HG02981 (cell line): ENCODE measurements around the gene ALK.

Source experiments
- ATAC-seq: cut with Tn5 transposase; IDR thresholded peaks from one replicate; pipeline ENCODE4 v1.9.1; 2021; ENCODE audit warnings: mild to moderate bottlenecking, moderate library complexity; ENCODE audit not compliant: unreplicated experiment

The ALK gene

DNA sequence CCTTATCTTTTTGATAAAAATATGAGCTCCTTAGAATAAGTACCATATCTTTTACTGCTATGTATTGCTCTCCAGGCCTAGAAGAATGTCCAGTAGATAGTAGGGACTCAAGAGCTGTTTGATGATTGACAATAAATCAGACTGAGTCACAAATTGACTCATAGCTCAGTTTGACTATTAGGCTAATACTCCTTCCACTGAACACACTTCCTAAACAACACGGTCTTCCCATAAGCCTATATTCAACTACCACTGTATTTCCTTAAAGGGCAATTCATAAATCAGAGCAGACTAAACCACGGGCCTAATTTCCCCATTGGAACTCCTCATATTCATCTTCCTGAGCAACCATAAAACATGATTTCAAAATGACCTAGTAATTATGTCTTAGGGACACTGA is 258.5 kb downstream of the ALK start:
- no peak for ATAC-seq

DNA sequence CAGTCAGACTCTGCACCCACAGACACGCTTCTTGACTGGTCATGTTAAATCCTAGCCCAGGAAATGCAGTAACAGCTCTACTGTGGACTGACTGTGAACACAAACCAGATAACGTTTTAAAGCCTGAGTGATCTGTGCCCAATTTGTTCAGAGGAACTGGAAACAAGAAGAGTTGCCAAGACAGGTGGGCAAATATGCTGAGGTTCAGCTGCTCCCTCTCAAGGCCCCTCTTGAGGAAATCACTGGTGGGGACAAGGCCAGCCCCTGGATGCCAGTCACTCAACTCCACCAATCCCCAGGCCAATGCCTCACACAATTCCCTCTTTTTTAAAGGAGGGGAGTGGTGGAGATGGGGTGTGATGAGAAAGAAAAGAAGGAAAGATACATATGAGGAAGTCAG is 261.2 kb downstream of the ALK start:
- ATAC-seq = no peak

- ATAC-seq = no peak
Measured at GRCh38 chr2:29659178-29659577, 262.2 kb downstream of the ALK start.

DNA sequence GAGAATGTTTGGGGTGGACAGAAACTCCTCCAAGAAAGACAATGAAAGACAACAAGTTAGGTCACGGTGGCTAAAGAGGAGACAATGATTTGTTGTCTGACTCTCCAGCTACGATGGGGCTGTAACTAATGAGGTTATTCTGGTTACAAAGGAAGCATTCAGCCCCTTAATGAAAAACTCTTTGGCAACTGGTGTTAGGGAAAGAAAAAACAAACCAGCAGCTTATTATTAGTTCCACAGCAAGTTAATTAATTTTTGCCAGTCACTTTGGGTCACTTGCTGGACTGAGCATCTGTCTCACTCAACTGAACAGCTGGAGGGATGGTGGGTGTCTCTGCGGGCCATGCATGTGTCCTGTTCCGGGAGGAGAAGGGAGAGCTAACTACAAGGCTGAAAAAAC is 263.7 kb downstream of the ALK start:
- no peak for ATAC-seq

DNA sequence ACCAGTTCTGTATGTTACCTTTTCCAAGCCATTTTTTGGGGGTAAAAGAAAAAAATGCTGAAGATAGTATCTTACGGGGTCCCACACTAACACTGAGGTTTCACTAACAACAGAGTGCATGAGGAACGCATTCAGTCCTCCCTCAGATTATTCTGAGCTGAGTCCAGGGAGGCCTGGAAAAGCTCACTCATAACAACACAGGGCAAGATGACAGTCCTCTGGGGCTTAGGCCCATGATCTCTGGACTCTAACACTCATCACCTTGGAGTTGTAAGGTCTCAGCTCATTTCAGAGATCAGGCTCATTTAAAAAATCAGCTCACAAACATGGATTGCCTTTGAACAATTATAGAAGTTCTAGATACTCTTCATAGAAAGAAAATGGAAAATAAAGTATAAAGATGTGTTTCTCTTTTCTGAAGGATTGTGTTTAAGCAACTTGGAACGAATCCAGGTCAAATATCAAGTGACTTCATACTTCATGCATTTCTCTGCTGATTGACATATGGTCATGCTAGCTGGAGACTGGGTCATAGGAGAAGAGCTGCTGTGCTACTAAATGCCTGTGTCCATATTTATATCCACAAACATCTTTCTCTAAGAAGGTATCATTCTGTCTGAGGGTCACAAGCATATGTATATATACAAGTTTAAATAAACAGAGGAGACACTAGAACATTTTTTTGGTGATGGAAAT is 265.8 kb downstream of the ALK start:
- ATAC-seq = no peak

DNA sequence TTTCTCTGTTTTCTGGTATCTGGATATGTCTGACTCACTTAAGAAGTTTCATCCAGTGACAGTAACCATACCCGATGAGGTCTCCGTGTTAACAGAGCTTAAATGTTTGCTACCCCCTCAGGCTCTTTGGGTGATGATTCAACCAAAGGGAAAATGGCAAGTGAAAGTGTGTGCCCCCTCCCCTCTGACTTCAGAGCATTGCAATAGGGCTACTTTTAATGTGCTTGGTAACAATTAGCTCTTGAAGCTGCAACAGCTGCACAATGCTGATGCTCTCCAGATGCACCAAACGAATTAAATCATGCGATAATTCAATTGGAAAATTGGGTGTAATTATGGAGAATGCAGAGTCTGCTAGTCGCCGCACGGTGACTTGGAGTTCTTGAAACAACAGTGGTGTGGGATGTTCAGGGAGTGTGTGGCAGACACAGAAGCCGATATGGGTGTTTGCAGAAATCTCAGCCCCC is 270.7 kb downstream of the ALK start:
- no peak for ATAC-seq

- ATAC-seq = no peak
Measured at GRCh38 chr2:29644949-29645348, 276.4 kb downstream of the ALK start.

DNA sequence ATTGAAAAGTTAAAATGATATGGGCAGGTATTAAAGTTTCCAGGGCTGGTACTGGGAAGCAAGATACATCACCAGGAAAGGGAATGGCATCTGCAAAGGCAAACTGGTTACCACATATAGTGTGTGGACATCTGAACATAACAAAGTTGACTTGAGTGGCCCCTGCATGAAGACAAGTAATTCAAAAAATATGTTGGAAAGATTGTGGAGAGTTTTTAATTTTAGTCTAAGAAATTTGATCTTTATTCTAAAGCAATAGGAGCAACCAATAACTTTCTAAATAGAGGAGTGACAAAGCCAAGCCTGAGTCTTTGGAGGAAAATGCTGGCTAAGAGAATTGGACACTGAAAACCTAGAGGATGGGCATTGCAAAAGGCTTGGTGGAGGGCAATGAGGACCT is 278.2 kb downstream of the ALK start:
- ATAC-seq = no peak

DNA sequence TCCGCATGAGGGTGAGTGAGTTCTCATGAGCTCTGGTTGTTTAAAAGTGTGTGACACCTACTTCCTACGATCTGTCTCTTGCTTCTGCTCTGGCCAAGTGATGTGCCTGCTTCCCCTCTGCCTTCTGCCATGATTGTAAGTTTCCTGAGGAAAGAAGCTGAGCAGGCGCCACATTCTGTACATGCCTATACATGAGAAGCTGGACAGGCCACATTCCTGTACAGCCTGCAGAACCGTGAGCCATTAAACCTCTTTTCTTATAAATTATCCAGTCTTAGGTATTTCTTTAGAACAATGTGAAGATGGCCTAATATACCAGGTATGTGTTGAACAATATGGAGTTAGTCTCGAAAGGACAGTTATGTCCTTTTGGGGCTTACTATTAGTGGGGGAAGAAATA is 281.0 kb downstream of the ALK start:
- ATAC-seq = no peak

DNA sequence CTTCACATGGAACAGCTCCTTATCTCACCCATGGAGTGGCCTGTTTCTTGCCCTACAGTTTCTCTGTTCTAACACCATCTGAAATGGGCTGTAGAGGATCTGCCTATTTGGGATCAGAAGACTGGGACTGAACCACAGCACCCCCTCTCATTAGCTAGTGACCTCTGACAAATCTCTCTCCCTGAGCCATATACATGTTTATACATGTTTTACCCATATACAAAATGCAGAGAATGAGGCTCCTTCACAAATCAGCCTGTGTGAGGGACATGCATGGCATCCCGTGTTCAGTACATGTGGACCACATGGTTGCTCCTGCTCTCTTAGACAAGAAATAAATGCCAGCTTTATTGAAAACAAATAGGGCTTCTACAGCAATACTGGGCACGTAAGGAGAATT is 282.7 kb downstream of the ALK start:
- no peak for ATAC-seq

DNA sequence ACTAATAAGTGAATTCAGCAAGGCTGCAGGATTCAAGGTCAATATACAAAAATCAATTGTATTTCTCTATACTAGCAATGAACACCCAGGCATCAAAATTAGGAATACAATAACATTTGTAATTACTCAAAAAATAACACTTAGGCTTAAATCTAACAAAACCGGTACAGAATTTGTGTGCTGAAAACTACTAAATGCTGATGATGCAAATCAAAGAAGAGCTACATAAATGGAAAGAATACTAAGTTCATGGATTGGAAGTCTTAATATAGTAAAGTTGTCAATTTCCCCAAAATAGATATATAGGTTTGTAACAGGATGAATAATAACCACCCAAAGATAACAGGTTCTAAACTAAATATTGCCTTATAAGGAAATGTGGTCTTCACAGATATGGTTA is 286.5 kb downstream of the ALK start:
- ATAC-seq = no peak

DNA sequence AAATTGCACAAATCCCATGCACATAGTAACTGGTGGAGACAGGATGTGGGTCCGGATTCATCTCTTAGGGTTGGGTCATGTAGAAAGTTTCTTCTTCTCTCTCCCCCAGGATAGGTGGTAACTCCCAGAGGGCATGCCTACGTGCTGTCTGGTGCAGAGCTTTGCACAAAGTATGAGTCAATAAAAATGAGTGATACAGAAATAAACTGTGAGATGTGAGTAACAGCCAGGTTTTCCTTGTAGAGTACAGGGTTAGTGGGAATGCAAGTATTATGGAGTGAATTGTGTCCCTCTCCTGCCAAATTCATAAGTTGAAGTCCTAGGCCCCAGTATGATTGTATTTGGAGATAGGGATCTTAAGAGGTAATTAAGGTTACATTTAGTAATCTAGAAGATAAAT is 289.4 kb downstream of the ALK start:
- ATAC-seq = no peak

GRCh38 chr2:29629495-29629894 is 291.9 kb downstream of the ALK start:
- no peak for ATAC-seq

GRCh38 chr2:29628862-29629261 is 292.5 kb downstream of the ALK start:
- no peak for ATAC-seq

DNA sequence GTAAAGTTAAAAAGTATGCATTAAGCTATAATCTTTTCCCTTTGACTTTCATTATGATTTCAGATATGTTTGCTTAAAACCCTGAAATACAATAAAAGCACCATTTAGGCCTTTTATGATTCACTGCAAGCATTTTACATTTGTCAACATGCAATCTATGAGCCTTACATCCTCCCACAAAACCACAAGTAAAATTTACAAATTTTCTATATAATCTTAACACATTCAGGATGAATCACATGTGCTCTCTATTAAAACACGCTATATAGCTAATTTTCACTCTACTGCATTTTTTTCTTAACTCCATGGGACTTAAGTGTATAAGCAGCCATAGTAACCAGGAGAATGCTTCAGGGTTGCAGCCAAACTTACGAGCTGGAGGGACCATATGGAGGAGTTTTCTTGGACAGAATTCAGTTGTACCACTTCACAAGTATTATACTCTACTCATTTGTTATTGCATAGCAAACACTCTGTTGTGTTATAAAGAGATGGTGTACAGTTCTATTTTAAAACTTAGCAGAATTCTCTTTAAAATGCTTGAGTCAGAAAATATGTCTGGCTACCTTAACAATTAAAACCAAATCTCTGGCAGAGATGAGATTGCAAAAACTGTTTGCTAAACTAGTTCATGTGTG is 293.2 kb downstream of the ALK start:
- ATAC-seq = no peak

GRCh38 chr2:29627279-29627711 is 294.1 kb downstream of the ALK start:
- ATAC-seq = no peak

DNA sequence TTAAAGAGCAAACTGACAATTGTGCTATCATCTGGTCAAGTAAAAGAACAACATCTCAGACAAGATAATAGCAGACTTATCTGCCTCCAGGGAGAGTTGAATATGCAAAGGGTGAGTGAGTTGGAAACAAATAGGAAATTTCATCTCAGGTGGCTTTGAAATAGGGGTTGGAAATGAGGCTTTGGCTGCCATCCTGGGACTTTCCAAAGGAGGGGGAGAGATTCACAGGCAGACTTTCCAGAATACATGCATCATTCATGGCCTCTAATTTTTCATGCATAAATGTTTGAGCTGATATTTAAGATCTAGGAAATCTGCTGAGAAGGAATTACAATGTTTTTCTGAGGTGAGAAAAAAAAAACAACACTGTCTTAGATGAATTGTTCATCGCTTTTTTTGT is 300.5 kb downstream of the ALK start:
- ATAC-seq = no peak

- ATAC-seq = no peak
Measured at GRCh38 chr2:29619689-29620088, 301.7 kb downstream of the ALK start.

DNA sequence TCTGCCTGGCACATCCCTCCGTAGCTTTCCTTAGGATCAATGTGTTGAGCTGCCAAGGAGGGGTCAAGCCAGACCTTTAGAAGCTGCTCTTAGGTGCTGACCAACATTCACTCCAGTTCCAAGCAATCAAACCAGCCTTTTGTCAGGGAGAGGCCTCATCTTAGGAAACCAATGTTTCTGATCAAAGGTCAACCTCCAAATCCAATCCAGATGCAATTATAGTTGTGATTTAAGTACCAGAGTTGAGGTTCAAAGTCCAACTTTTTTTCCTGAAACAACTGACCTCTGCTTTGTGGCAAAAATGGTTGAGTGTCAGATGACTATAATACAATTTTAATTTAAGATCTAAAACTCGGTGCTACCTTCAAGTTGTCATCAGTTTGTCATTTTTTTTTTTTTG is 303.4 kb downstream of the ALK start:
- no peak for ATAC-seq

DNA sequence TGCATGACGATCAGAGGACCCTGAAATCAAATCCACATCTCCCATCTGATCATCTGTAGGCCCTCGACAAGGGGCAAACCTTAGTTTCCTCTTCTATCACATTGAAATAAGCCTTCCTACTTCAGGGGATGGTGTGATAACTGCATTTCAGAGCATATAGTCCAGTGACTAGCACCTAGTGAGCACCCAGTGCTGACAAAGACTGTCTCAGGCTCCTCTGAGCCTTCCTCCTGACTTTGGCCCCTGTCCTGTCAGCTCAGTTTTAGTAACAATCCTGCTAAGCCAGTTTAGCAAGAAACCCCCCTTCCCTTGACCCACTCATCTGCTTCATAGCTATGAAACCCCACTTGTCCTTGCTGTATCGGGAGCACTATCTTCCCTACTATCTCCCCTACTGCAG is 304.0 kb downstream of the ALK start:
- ATAC-seq = no peak

DNA sequence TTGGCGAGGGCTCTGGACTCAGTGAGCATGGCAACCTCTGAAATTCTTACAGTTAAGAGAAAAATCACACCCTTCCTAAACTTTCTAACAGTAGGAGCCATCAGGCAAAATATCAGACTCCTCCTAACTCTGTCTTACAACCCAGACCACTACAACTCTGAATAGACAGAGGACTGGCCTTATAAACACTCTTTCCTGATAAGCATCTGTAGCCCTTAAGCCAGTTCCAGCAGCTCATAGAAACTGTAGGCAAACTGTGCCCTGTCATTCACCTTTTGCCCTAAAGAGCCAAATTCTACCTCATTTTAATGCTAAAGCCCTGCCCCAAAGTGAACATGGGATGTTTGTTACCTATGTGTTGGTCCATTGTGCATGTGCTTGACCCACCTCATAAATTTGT is 304.8 kb downstream of the ALK start:
- ATAC-seq = no peak

DNA sequence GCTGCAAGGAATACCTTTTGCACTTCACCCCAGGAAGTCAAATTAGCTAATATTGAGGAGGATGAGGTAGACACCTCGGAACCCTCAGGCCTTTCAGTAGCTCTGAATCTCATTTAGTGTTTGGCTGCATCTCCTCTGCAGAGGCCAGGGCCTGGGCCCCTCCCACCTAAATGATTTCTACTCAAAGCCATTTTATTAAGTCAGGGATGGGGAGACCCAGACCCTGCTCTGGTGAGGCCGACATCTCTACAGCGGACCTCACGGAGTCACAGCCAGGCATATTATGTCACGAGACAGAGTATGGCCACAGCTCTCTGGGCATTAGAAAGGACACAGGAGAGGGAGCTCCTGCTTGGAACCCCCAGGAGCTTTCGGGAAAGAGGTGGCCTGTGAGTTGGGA is 305.5 kb downstream of the ALK start:
- no peak for ATAC-seq

- no peak for ATAC-seq
Measured at GRCh38 chr2:29615183-29615582, 306.2 kb downstream of the ALK start.
